K562 (cell line): ENCODE measurements around the gene CBX2. TPM values are rescaled to one million over a fixed set of nuclear protein-coding genes. Genes with fewer than 3 reads are reported as not detected.
A peak's percentile ranks its signal among the peaks of the same experiment; 100 is the strongest.

Experiments
- ATAC-seq: fragments of 200-7000 bp; cut with Tn5 transposase; 3 replicates; pipeline ENCODE4 v1.9.1; 2020; ENCODE audit warnings: moderate library complexity
- BruUV-seq: library from RNA; stranded (reverse); fragments of 400-500 nt; replicated peaks from 2 replicates; lab custom pipeline; 2021; lab: Mats Ljungman, UMichigan
- CTCF ChIA-PET: fragments of 300-600 bp; formaldehyde crosslinking; extraction: SDS; loops from one replicate; lab custom pipeline; 2021; ENCODE audit warnings: low intra/inter-chr PET ratio; lab: Yijun Ruan, JAX
- POLR2A ChIA-PET: fragments of 300-600, 350-650 bp; sonication (Branson Sonifier 250); formaldehyde crosslinking; extraction: SDS; loops from one replicate; lab custom pipeline; 2021; ENCODE audit warnings: antibody characterized with exemption, inconsistent platforms; lab: Yijun Ruan, JAX
- DNase-seq, 4 experiments: peaks; one replicate each; pipeline versions ENCODE4 v3.0.0 to v3.0.0-alpha.2; 2011 to 2018; ENCODE audit warnings: low spot score in 3 of 4, mixed read lengths in 3 of 4; ENCODE audit errors: extremely low read depth in 1 of 4
- FAIRE-seq: peaks from 2 replicates; lab custom pipeline; 2011; peaks lifted over from hg19 to GRCh38; lab: Jason Lieb, UNC
- H2AFZ ChIP-seq: 2 replicates; pipeline ENCODE4 v1.6.0; 2011; ENCODE audit warnings: low read depth, low read length, control low read depth, inconsistent platforms
- H3K27ac ChIP-seq: fragments of 200-600 bp; 3 replicates; pipeline ENCODE4 v1.8.0; 2011; ENCODE audit warnings: low read depth, mild to moderate bottlenecking, control low read depth, inconsistent platforms, low read length, moderate library complexity, mixed read lengths; ENCODE audit errors: extremely low read depth
- H3K27me3 ChIP-seq, 2 experiments: fragments of 300-600 bp in 1 of 2; 2 replicates in 1 of 2; 3 replicates in 1 of 2; pipeline versions ENCODE4 v1.6.0 to v1.8.0; 2011; ENCODE audit warnings: inconsistent platforms in 2 of 2, low read length in 2 of 2, mild to moderate bottlenecking in 1 of 2, mixed read lengths in 1 of 2, moderate library complexity in 1 of 2; ENCODE audit not compliant: control insufficient read depth in 2 of 2, insufficient read depth in 2 of 2
- H3K36me3 ChIP-seq: fragments of 300-600 bp; 3 replicates; pipeline ENCODE4 v1.8.0; 2011; ENCODE audit warnings: mild to moderate bottlenecking, low read length, inconsistent platforms; ENCODE audit not compliant: control insufficient read depth, insufficient read depth
- H3K4me1 ChIP-seq, 2 experiments: fragments of 200-600 bp in 1 of 2; replicated peaks in 1 of 2; 2 replicates in 1 of 2; 3 replicates in 1 of 2; pipeline versions ENCODE4 v1.5.1 to v1.8.0; 2011; ENCODE audit warnings: inconsistent platforms in 2 of 2, low read length in 2 of 2, mild to moderate bottlenecking in 1 of 2, mixed read lengths in 1 of 2, moderate library complexity in 1 of 2; ENCODE audit not compliant: control insufficient read depth in 2 of 2, insufficient read depth in 2 of 2
- H3K4me2 ChIP-seq: 2 replicates; pipeline ENCODE4 v1.6.1; 2011; ENCODE audit warnings: low read length, control low read depth, inconsistent platforms, mixed read lengths; ENCODE audit not compliant: insufficient read depth
- H3K4me3 ChIP-seq: fragments of 200-600 bp; sonication (generic), shearing (Covaris generic); 2 replicates; pipeline ENCODE4 v1.5.1; 2016; ENCODE audit warnings: control low read depth, inconsistent platforms
- H3K79me2 ChIP-seq: fragments of 200-600 bp; 3 replicates; pipeline ENCODE4 v1.8.0; 2011; ENCODE audit warnings: low read length, inconsistent platforms; ENCODE audit not compliant: control insufficient read depth, insufficient read depth
- H3K9ac ChIP-seq, 2 experiments: 2 replicates each; pipeline versions ENCODE4 v1.6.0 to v1.6.1; 2011; ENCODE audit warnings: low read depth in 2 of 2, low read length in 2 of 2, control low read depth in 1 of 2, inconsistent platforms in 1 of 2, mild to moderate bottlenecking in 1 of 2, mixed read lengths in 1 of 2; ENCODE audit not compliant: insufficient read depth in 1 of 2
- H3K9me1 ChIP-seq: one replicate; pipeline ENCODE4 v1.6.0; 2011; ENCODE audit warnings: inconsistent platforms, mild to moderate bottlenecking, low read length, moderate library complexity; ENCODE audit not compliant: control insufficient read depth, insufficient read depth
- H3K9me3 ChIP-seq: replicated peaks from 2 replicates; pipeline ENCODE4 v1.5.1; 2011; ENCODE audit warnings: low read depth, low read length, inconsistent platforms; ENCODE audit not compliant: control insufficient read depth, insufficient read depth
- H4K20me1 ChIP-seq: replicated peaks from 2 replicates; pipeline ENCODE4 v1.6.1; 2011; ENCODE audit warnings: low read length, inconsistent platforms, mixed read lengths; ENCODE audit not compliant: control insufficient read depth, insufficient read depth
- BCL6 ChIP-seq: fragments of 250-450 bp; sonication (Bioruptor Pico); IDR thresholded peaks from 2 replicates; pipeline ENCODE4 v1.4.0; 2020
- MYBL2 ChIP-seq, 2 experiments: fragments of 450-650 bp in 1 of 2; sonication (generic) in 1 of 2; formaldehyde crosslinking in 1 of 2; IDR thresholded peaks; 2 replicates each; pipeline versions ENCODE4 v1.6.1 to v1.8.1; 2017 to 2022; ENCODE audit warnings: borderline replicate concordance in 1 of 2, inconsistent platforms in 1 of 2, low read depth in 1 of 2, mild to moderate bottlenecking in 1 of 2, missing genetic modification reagents in 1 of 2, moderate library complexity in 1 of 2
- NBN ChIP-seq: fragments of 450-650 bp; IDR thresholded peaks from 2 replicates; pipeline ENCODE4 v1.6.1; 2016; ENCODE audit warnings: low read depth, mild to moderate bottlenecking
- RB1 ChIP-seq: fragments of 450-650 bp; IDR thresholded peaks from 2 replicates; pipeline ENCODE4 v1.6.1; 2017; ENCODE audit warnings: low read depth, mild to moderate bottlenecking
- RERE ChIP-seq: sonication (generic); formaldehyde crosslinking; IDR thresholded peaks from 2 replicates; pipeline ENCODE4 v1.8.0; 2023; ENCODE audit warnings: missing genetic modification reagents, mild to moderate bottlenecking, borderline replicate concordance
- SMARCE1 ChIP-seq: fragments of 450-650 bp; IDR thresholded peaks from 2 replicates; pipeline ENCODE4 v1.7.1; 2016; ENCODE audit warnings: mild to moderate bottlenecking
- SP2 ChIP-seq: IDR thresholded peaks from 2 replicates; pipeline ENCODE4 v1.6.1; 2011; ENCODE audit warnings: mild to moderate bottlenecking, low read depth, low read length, moderate library complexity; ENCODE audit not compliant: poor library complexity, severe bottlenecking; ENCODE audit errors: extremely low read depth
- STAT5A ChIP-seq: IDR thresholded peaks from 2 replicates; pipeline ENCODE4 v1.6.1; 2012; ENCODE audit warnings: low read length, inconsistent platforms, borderline replicate concordance
- ZNF253 ChIP-seq: fragments of 250-450 bp; sonication (Bioruptor Pico); conservative IDR thresholded peaks from 2 replicates; pipeline ENCODE4 v1.6.1; 2021; ENCODE audit warnings: mild to moderate bottlenecking
- ZNF449 ChIP-seq: fragments of 250-450 bp; sonication (Bioruptor Pico); IDR thresholded peaks from 2 replicates; pipeline ENCODE4 v1.8.0; 2022; ENCODE audit warnings: moderate library complexity, mild to moderate bottlenecking, inconsistent platforms
- WGBS: fragments of 100-300 bp; shearing (Covaris generic); methylation state at CpG from one replicate; pipeline ENCODE4 v1.1.6; 2016; ENCODE audit warnings: low coverage, mixed read lengths; ENCODE audit not compliant: insufficient coverage; ENCODE audit errors: missing lambda C conversion rate; 5-methylcytosine and 5-hydroxymethylcytosine counted together
- in situ Hi-C: fragments of 300-500 bp; cut with MboI; formaldehyde crosslinking; loops from 4 replicates; pipeline ENCODE4 v1.15.0; 2018; ENCODE audit warnings: inconsistent platforms, mixed read lengths
- intact Hi-C: fragments of 100-400 bp; cut with micrococcal nuclease; formaldehyde crosslinking; loops from 2 replicates; pipeline ENCODE4 v1.14.2; 2022
- polyA plus RNA-seq, 8 experiments: library from polyadenylated mRNA; depleted of rRNA in 4 of 8; stranded (reverse) in 5 of 8; unstranded in 3 of 8; fragments of >200 nt; fragmentation: Nextera tagmentation in 2 of 8; fragmentation: Illumina TruSeq in 1 of 8; extraction: Ambion mirVana in 2 of 8; extraction: Trizol in 1 of 8; gene quantifications; 2 replicates each; pipeline versions ENCODE4 v1.2.1 to v1.2.3, GENCODE V29; 2011 to 2014; ENCODE audit warnings: inconsistent platforms in 1 of 8, missing spikeins in 1 of 8
- total RNA-seq, 7 experiments: library from RNA; depleted of rRNA in 6 of 7; stranded (reverse); fragments of >200 nt in 6 of 7; fragmentation: Illumina TruSeq in 2 of 7; extraction: Trizol in 2 of 7; gene quantifications; 2 replicates each; pipeline versions ENCODE4 v1.2.1 to v1.2.3, GENCODE V29; 2011 to 2021; ENCODE audit warnings: low replicate concordance in 1 of 7
- TF ChIP-seq, protein P1 (sequence below): sonication (generic); formaldehyde crosslinking; IDR thresholded peaks from 2 replicates; pipeline ENCODE4 v1.8.0; 2022; ENCODE audit warnings: mild to moderate bottlenecking, missing genetic modification reagents

The CBX2 gene
- total and polyA plus RNA-seq, 9 of the 15 experiments (the other 6 are each of a cell fraction or from before 2014, with no cell fraction given): 0.66 to 26.9 (median 13.9) TPM

GRCh38 chr17:79750650-79751545 is 27.1 kb upstream of the CBX2 start (continued):
- TF ChIP-seq ZNF253 (CRISPR knock-in tag): no peak
- TF ChIP-seq BCL6 (CRISPR knock-in tag): no peak

- intact Hi-C loops: no loop called here
- ChIA-PET POLR2A (interaction anchor here (1.0 to 1.5 kb wide), 4 partner anchors 20 to 84 kb away, joined by 3 to 6 read pairs (median 4); no protein-coding TSS in a partner anchor), CTCF (no interaction called here)
- Histone ChIP-seq H3K27ac (no peak overlapping the region), H3K9ac (0 out of 4 replicates have a peak overlapping the region, but pooled peaks of 1 of the 2 experiments have one; percentile 2), H2AFZ (peak overlapping the region; percentile 3; the same call in 1 of the 2 replicates), H3K9me3 (no peaks in the 10 kb centered on the region), H3K4me1 (peaks cover 14 to 20% of the 10 kb centered on the region in 2 experiments), H4K20me1 (no peaks in the 10 kb centered on the region), H3K9me1 (no peaks in the 10 kb centered on the region), H3K4me3 (no peak overlapping the region), H3K4me2 (no peak overlapping the region), H3K36me3 (no peaks in the 10 kb centered on the region), H3K27me3 (no peaks in the 10 kb centered on the region; a peak in 1 of 5 replicates), H3K79me2 (no peaks in the 10 kb centered on the region)
- FAIRE-seq: no peak
- 58% methylated on average over 13 of the region's 13 CpGs for WGBS
- DNase-seq: no peak
- in situ Hi-C loops: no loop called here
- BruUV-seq: no TSS peak
- no peak for ATAC-seq
- TF ChIP-seq SP2 (no peak), RB1 (no peak), ZNF449 (CRISPR knock-in tag) (no peak), RERE (no peak), MYBL2 (IDR thresholded peaks at IDR 0.05; ENCODE audit: low read depth) (no peak), MYBL2 (CRISPR knock-in tag; IDR thresholded peaks at IDR 0.05; ENCODE audit: borderline replicate concordance) (no peak), NBN (no peak), STAT5A (no peak), SMARCE1 (no peak)
- TF ChIP-seq, protein P1, sequence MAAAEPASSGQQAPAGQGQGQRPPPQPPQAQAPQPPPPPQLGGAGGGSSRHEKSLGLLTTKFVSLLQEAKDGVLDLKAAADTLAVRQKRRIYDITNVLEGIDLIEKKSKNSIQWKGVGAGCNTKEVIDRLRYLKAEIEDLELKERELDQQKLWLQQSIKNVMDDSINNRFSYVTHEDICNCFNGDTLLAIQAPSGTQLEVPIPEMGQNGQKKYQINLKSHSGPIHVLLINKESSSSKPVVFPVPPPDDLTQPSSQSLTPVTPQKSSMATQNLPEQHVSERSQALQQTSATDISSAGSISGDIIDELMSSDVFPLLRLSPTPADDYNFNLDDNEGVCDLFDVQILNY (CRISPR knock-in tag): no peak
These were observed 25.8 kb upstream of the CBX2 start for GRCh38 chr17:79752175-79752574.
